PC-3 (cell line): ENCODE results near the gene FSIP1. TPM values are rescaled to one million over a fixed set of nuclear protein-coding genes. Genes with fewer than 3 reads are reported as not detected.
A peak's percentile ranks its signal among the peaks of the same experiment; 100 is the strongest.

ENCODE experiments used
- ATAC-seq: fragments of 200-7000 bp; cut with Tn5 transposase; 2 replicates; pipeline ENCODE4 v1.9.1; 2020; ENCODE audit warnings: mild to moderate bottlenecking, moderate library complexity
- BruUV-seq: library from RNA; stranded (reverse); fragments of 400-500 nt; replicated peaks from 2 replicates; lab custom pipeline; 2021; lab: Mats Ljungman, UMichigan
- CTCF ChIA-PET: fragments of 300-600 bp; sonication (Branson Sonifier 250); formaldehyde crosslinking; loops from one replicate; lab custom pipeline; 2022; ENCODE audit warnings: antibody characterized with exemption; lab: Charles Lee
- POLR2A ChIA-PET: fragments of 300-600 bp; sonication (Branson Sonifier 250); formaldehyde crosslinking; loops from one replicate; lab custom pipeline; 2022; ENCODE audit warnings: antibody characterized with exemption; ENCODE audit not compliant: unreplicated experiment; lab: Charles Lee
- DNase-seq: peaks from one replicate; pipeline ENCODE4 v3.0.0-alpha.2; 2015
- H2AFZ ChIP-seq: fragments of 300-600 bp; sonication (generic); 2 replicates; pipeline ENCODE4 v1.6.0; 2016; ENCODE audit warnings: antibody characterized with exemption, low read length
- H3F3A ChIP-seq: fragments of 300-600 bp; sonication (generic); one replicate; pipeline ENCODE4 v1.6.0; 2017; ENCODE audit warnings: antibody characterized with exemption, low read length, control low read depth, mild to moderate bottlenecking; ENCODE audit not compliant: unreplicated experiment
- H3K27ac ChIP-seq: fragments of 300-600 bp; sonication (generic); 2 replicates; pipeline ENCODE4 v1.5.1; 2016; ENCODE audit warnings: mild to moderate bottlenecking, low read length
- H3K27me3 ChIP-seq: fragments of 300-600 bp; sonication (generic); 2 replicates; pipeline ENCODE4 v1.6.1; 2016; ENCODE audit warnings: low read length, mixed read lengths
- H3K36me3 ChIP-seq: fragments of 300-600 bp; sonication (generic); 2 replicates; pipeline ENCODE4 v1.6.1; 2016; ENCODE audit warnings: low read depth, mixed run types, low read length, mixed read lengths
- H3K4me1 ChIP-seq: fragments of 300-600 bp; sonication (generic); 2 replicates; pipeline ENCODE4 v1.5.1; 2016; ENCODE audit warnings: low read length; ENCODE audit not compliant: insufficient read depth
- H3K4me2 ChIP-seq: fragments of 300-600 bp; sonication (generic); 2 replicates; pipeline ENCODE4 v1.6.0; 2016; ENCODE audit warnings: low read length
- H3K4me3 ChIP-seq: fragments of 300-600 bp; sonication (generic); 2 replicates; pipeline ENCODE4 v1.5.1; 2016; ENCODE audit warnings: mild to moderate bottlenecking, low read length, mixed read lengths
- H3K79me2 ChIP-seq: fragments of 300-600 bp; sonication (generic); 2 replicates; pipeline ENCODE4 v1.6.1; 2017; ENCODE audit warnings: low read length, mixed read lengths
- H3K9ac ChIP-seq: fragments of 300-600 bp; sonication (generic); 2 replicates; pipeline ENCODE4 v1.6.0; 2016; ENCODE audit warnings: mild to moderate bottlenecking, low read length
- H3K9me2 ChIP-seq: fragments of 300-600 bp; sonication (generic); replicated peaks from 2 replicates; pipeline ENCODE4 v1.6.1; 2016; ENCODE audit warnings: mixed run types, low read length, mixed read lengths
- H3K9me3 ChIP-seq: fragments of 300-600 bp; sonication (generic); 2 replicates; pipeline ENCODE4 v1.6.1; 2016; ENCODE audit warnings: low read length, mixed read lengths
- H4K20me1 ChIP-seq: fragments of 300-600 bp; sonication (generic); 2 replicates; pipeline ENCODE4 v1.6.1; 2016; ENCODE audit warnings: low read length, mixed read lengths
- CTCF ChIP-seq: fragments of 300-600 bp; sonication (generic); conservative IDR thresholded peaks from 2 replicates; pipeline ENCODE4 v1.5.1; 2017; ENCODE audit warnings: antibody characterized with exemption, low read depth, mild to moderate bottlenecking, low read length
- EZH2 ChIP-seq: fragments of 300-600 bp; sonication (generic); IDR thresholded peaks from one replicate; pipeline ENCODE4 v1.6.1; 2017; ENCODE audit warnings: antibody characterized with exemption, mild to moderate bottlenecking, low read length; ENCODE audit not compliant: unreplicated experiment
- EZH2phosphoT487 ChIP-seq: fragments of 300-600 bp; sonication (generic); IDR thresholded peaks from 2 replicates; pipeline ENCODE4 v1.6.1; 2018; ENCODE audit warnings: mild to moderate bottlenecking, antibody characterized with exemption, low read length, borderline replicate concordance
- intact Hi-C: fragments of 100-400 bp; cut with micrococcal nuclease; formaldehyde crosslinking; loops from 2 replicates; pipeline ENCODE4 v1.9.0; 2023
- total RNA-seq: library from RNA; depleted of rRNA; stranded (reverse); fragments of >200 nt; gene quantifications from 2 replicates; pipeline ENCODE4 v1.2.3, GENCODE V29; 2014

Gene FSIP1
- total RNA-seq, 1 experiment from 2014 or later = 0.07 TPM

GRCh38 chr15:39748276-39748675, 34.4 kb downstream of the FSIP1 start:
- Histone ChIP-seq H3K79me2 (no peaks in the 10 kb centered on the region), H3K9me2 (no peaks in the 10 kb centered on the region), H3K4me2 (peak overlapping the region; percentile 51), H3K27ac (no peak overlapping the region), H3K9ac (no peak overlapping the region), H4K20me1 (no peaks in the 10 kb centered on the region), H3K4me3 (0 out of 2 replicates have a peak overlapping the region, but pooled peaks have one; percentile 6), H3K27me3 (no peaks in the 10 kb centered on the region), H3F3A (no peaks in the 10 kb centered on the region), H3K9me3 (no peaks in the 10 kb centered on the region), H3K36me3 (no peaks in the 10 kb centered on the region), H3K4me1 (peaks cover 30% of the 10 kb centered on the region), H2AFZ (no peak overlapping the region)
- ATAC-seq = peak; percentile 39
- DNase-seq = peak; percentile 63
- BruUV-seq = no TSS peak
- intact Hi-C loops = no loop called here
- TF ChIP-seq EZH2phosphoT487 = no peak
- ChIA-PET POLR2A (no interaction called here), CTCF (no interaction called here)

DNA sequence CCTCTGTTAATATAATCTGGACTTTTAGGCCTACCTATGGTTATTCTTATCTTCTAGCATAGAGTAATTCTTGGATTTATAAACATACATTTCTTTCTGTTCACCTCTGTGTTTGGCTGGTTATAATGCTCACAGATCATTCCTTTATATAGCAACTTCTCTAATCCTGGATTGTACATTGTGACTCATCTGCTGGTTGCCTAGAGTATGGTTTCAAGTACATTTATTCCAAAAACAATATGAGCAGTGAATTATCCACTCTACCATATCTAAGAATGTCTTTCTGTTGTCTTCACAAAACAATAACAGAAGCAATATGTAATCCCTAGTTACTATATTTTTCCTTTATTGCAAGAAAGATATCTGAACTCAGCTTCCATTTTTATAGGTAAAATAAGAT, 35.3 kb downstream of the FSIP1 start:
- no peak overlapping the region; the same call in 1 of the 2 replicates for H3K4me2 ChIP-seq
- ChIA-PET CTCF (no interaction called here), POLR2A (no interaction called here)
- no TSS peak for BruUV-seq
- no peaks in the 10 kb centered on the region for H3K36me3 ChIP-seq
- no peaks in the 10 kb centered on the region for H3K79me2 ChIP-seq
- H3K4me3 ChIP-seq = no peak overlapping the region
- no peaks in the 10 kb centered on the region for H3K9me2 ChIP-seq
- no peaks in the 10 kb centered on the region for H3K9me3 ChIP-seq
- H3K27ac ChIP-seq = no peak overlapping the region
- no peak for TF ChIP-seq CTCF
- TF ChIP-seq EZH2phosphoT487 = no peak
- TF ChIP-seq EZH2 = no peak
- ATAC-seq (peak; percentile 86), DNase-seq (peak; percentile 52)
- no peak overlapping the region for H2AFZ ChIP-seq
- H3K27me3 ChIP-seq = no peaks in the 10 kb centered on the region
- H4K20me1 ChIP-seq = no peaks in the 10 kb centered on the region
- no peaks in the 10 kb centered on the region for H3F3A ChIP-seq
- no peak overlapping the region for H3K9ac ChIP-seq
- intact Hi-C loops = no loop called here
- H3K4me1 ChIP-seq = peaks cover 30% of the 10 kb centered on the region

DNA sequence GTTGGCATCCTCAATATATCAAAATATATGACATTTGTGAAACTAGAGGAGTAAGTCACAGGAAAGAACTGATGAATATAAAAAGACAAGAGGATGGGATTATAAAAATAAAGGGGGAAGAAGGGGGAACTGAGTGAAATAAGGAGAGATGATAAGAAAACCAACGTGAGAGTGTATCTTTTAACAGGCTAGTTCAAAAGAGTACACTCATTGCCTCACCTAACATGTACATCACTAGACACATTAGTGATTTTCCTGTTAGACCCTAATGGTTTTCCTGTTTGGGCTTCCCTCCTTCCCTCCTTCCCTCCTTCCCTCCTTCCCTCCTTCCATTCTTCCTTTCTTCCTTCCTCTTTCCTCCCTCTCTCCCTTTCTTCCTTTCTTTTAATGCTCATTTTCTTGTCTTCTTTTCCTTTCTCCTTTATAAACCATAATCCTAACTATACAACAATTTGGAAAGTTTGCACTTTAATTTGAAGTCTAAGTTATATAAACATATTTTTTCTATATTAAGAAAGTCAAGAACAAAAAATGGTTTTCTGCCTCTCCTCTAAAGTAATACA, 35.8 kb downstream of the FSIP1 start:
- Histone ChIP-seq H4K20me1 (no peaks in the 10 kb centered on the region), H3F3A (no peaks in the 10 kb centered on the region), H3K9me2 (no peaks in the 10 kb centered on the region), H3K27ac (no peak overlapping the region), H3K79me2 (no peaks in the 10 kb centered on the region), H3K4me3 (no peak overlapping the region), H3K9ac (no peak overlapping the region), H3K9me3 (no peaks in the 10 kb centered on the region), H3K4me1 (peaks cover 30% of the 10 kb centered on the region), H3K27me3 (no peaks in the 10 kb centered on the region), H3K36me3 (no peaks in the 10 kb centered on the region), H2AFZ (no peak overlapping the region), H3K4me2 (no peak overlapping the region; the same call in 1 of the 2 replicates)
- ATAC-seq (no peak), DNase-seq (no peak)
- TF ChIP-seq EZH2phosphoT487 (no peak), CTCF (no peak), EZH2 (no peak)
- BruUV-seq = no TSS peak
- ChIA-PET CTCF (no interaction called here), POLR2A (no interaction called here)
- intact Hi-C loops = no loop called here
